WI38 (cell line): Measurements from ENCODE around the gene RETREG3.

Experiments used
- H3K4me3 ChIP-seq: 2 replicates; pipeline ENCODE4 v1.5.1; 2011; ENCODE audit warnings: low read depth, mild to moderate bottlenecking, control low read depth, low read length
- TF ChIP-seq, protein P1 (sequence below): IDR thresholded peaks from 2 replicates; pipeline ENCODE4 v1.5.1; 2012; ENCODE audit warnings: low read depth, mild to moderate bottlenecking, control low read depth, low read length

The RETREG3 gene

DNA sequence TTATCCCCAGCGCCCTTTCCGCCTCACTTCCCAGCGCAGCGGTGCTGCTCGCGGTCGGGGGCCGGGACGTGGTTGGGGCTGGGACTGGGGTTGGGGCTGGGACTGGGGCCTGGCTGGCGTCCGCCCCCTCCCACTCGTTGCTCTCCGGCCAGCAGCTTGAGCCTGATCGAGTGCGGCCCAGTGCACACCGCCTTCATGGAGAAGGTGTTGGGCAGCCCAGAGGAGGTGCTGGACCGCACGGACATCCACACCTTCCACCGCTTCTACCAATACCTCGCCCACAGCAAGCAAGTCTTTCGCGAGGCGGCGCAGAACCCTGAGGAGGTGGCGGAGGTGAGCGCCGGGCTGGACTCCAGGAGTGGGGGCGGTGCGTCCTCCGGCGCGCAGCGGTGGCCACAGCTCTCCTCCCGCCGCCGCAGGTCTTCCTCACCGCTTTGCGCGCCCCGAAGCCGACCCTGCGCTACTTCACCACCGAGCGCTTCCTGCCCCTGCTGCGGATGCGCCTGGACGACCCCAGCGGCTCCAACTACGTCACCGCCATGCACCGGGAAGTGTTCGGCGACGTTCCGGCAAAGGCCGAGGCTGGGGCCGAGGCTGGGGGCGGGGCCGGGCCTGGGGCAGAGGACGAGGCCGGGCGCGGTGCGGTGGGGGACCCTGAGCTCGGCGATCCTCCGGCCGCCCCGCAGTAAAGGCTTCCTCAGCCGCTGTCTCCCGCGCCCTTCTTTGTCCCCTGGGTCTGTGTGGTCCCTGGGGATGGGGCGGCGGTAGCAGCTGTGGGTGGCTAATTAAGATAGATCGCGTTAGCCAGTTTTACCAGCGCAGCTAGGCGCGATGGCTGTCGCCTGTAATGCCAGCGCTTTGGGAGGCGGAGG is 54.7 kb downstream of the RETREG3 start:
- TF ChIP-seq, protein P1, sequence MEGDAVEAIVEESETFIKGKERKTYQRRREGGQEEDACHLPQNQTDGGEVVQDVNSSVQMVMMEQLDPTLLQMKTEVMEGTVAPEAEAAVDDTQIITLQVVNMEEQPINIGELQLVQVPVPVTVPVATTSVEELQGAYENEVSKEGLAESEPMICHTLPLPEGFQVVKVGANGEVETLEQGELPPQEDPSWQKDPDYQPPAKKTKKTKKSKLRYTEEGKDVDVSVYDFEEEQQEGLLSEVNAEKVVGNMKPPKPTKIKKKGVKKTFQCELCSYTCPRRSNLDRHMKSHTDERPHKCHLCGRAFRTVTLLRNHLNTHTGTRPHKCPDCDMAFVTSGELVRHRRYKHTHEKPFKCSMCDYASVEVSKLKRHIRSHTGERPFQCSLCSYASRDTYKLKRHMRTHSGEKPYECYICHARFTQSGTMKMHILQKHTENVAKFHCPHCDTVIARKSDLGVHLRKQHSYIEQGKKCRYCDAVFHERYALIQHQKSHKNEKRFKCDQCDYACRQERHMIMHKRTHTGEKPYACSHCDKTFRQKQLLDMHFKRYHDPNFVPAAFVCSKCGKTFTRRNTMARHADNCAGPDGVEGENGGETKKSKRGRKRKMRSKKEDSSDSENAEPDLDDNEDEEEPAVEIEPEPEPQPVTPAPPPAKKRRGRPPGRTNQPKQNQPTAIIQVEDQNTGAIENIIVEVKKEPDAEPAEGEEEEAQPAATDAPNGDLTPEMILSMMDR = no peak
- H3K4me3 ChIP-seq = peak overlapping the region; percentile 81

DNA sequence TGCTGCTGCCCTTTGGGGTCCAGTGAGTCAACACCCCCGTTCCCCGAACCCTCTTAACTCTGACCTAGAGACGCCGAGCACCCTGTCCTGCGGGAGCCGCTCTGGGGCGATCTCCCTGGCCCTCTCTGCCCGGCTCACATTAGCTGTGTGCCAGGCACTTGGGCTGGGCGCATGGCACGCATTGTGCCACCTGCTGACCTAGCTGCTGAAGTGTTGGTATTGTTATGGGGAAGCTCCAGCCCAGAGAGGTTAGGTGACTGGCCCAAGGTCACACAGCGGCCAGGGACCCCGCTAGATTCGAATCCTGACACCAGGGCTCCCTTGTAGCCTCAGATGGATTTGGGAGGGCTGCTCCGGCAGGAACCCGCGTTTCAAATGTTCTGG is 55.3 kb downstream of the RETREG3 start:
- peak overlapping the region; percentile 81 for H3K4me3 ChIP-seq

DNA sequence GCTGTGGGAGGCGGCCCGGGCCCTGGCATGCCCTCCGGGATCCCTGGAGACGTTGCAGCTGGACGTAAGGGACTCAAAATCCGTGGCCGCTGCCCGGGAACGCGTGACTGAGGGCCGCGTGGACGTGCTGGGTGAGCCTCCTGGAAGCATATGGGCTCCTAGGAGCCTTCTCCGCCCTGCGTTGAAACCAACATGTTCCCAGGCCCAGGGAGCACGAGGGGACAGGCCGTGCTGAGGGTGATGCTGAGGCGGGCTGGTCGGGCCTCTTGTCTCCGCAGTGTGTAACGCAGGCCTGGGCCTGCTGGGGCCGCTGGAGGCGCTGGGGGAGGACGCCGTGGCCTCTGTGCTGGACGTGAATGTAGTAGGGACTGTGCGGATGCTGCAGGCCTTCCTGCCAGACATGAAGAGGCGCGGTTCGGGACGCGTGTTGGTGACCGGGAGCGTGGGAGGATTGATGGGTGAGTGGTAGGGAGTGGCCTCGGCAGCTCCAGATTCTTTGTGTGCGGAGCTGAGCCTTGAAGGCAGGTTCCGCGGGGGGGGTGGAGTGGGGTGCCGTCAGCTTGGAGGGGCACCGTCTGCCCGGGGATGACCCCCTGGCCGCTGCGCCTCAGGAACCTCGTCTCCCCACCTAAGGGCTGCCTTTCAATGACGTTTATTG is 55.9 kb downstream of the RETREG3 start:
- TF ChIP-seq, protein P1 = no peak
- peak overlapping the region; percentile 81 for H3K4me3 ChIP-seq

More for the DNA sequence above, 55.3 kb downstream of the RETREG3 start:
- TF ChIP-seq, protein P1 = no peak

DNA sequence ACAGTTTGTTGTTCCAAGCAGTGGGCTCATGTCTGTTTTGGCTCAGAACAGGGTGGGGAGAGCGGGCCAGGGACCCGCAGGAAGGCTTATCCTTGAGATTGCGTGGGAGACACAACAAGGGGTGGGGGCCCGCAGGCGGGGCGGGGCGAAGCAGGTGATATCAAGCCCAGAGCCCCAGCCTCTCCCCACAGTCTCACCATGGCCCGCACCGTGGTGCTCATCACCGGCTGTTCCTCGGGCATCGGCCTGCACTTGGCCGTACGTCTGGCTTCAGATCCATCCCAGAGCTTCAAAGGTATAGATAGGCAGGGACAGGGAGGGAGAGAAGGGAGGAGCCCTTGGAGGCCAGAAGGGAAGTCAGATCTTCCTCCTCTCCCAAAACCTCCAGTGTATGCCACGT is 56.4 kb downstream of the RETREG3 start, which contains the start of gene HSD17B1:
HSD17B1 (plus strand) TSS at position 188 of the 400 bp plus-strand sequence; CDS start at position 199, 11 bp downstream.
- H3K4me3 ChIP-seq = peak within 1 kb of the TSS; percentile 81

DNA sequence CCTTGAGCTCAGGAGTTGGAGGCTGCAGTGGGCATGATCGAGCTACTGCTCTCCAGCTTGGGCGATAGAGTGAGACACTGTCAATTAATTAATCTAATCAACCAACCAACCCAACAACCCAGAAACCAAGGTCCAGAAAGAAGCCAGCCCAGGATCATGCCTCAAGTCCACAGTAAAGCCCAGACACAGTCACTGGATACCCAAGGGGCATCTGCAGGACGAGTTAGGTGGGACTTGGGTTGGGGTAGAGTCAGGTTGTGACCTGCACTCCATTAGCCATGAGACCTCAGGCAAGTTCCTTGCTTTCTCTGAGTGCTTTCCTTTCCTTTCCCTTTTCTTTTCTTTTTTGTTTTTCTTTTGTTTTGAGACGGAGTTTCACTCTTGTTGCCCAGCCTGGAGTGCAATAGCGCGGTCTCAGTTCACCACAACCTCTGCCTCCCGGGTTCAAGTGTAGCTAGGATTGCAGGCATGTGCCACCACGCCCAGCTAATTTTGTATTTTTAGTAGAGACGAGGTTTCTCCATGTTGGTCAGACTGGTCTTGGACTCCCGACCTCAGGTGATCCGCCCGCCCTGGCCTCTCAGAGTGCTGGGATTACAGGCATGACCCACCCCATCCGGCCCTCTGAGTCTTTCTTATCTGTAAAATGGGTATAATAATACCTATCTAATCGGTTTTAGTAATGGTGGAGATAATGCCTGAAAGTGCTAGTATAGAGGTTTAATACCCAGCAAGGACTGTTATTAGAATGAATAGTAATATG is 60.0 kb downstream of the RETREG3 start:
- TF ChIP-seq, protein P1 = no peak
- H3K4me3 ChIP-seq = no peak overlapping the region

DNA sequence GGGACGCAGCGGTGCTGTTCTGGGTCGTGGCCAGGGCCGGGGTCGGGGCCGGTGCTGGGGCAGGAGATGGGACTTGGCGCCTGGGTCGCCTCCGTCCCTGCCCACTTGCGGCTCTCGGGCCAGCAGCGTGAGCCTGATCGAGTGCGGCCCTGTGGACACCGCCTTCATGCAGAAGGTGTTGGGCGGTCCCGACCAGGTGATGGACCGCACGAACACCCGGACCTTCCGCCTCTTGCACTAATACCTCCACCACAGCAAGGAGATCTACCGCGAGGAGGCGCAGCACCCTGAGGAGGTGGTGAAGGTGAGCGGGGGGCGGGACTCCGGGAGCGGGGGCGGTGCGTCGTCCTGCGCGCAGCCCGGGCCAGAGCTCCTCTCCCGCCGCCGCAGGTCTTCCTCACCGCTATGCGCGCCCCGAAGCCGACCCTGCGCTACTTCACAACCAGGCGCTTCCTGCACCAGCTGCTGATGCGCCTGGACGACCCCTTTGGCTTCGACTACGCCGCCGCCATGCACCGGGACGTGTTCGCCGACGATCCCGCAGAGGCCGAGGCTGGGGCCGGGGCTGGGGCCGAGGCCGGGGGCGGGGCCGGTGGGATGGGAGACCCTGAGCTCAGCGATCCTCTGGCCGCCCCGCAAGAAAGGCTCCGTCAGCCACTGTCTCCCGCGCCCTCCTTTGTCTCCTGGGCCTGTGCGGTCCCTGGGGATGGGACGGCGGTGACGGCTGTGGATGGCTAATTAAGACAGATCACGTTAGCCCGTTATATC is 60.9 kb downstream of the RETREG3 start:
- TF ChIP-seq, protein P1 = no peak
- H3K4me3 ChIP-seq = peak overlapping the region; percentile 20; the same call in 1 of the 2 replicates

DNA sequence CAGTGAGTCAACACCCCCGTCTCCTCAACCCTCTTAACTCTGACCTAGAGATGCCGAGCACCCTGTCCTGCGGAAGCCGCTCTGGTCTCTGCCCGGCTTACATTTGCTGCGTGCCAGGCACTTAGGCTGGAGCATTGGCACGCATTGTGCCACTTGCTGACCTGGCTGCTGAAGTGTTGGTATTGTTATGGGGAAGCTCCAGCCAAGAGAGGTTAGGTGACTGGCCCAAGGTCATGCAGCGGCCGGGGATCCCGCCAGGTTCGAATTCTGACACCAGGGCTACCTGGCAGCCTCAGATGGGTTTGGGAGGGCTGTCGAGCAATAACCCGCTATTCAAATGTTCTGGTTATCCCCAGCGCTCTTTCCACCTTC is 61.5 kb downstream of the RETREG3 start:
- H3K4me3 ChIP-seq = no peak overlapping the region
- TF ChIP-seq, protein P1 = no peak
